K562 (cell line): ENCODE measurements around the gene ADAMTS14. TPM values are rescaled to one million over a fixed set of nuclear protein-coding genes. Genes with fewer than 3 reads are reported as not detected.

Experiments
- CBFA2T2 ChIP-seq: fragments of 450-650 bp; conservative IDR thresholded peaks from 2 replicates; pipeline ENCODE4 v1.6.1; 2017; ENCODE audit warnings: mild to moderate bottlenecking
- CHD2 ChIP-seq: IDR thresholded peaks from 2 replicates; pipeline ENCODE4 v1.6.1; 2011; ENCODE audit warnings: low read depth, low read length
- ESRRB ChIP-seq: fragments of 250-450 bp; sonication (Bioruptor Pico); IDR thresholded peaks from 2 replicates; pipeline ENCODE4 v1.5.0; 2020; ENCODE audit warnings: mild to moderate bottlenecking, moderate library complexity, borderline replicate concordance
- ETS2 ChIP-seq: IDR thresholded peaks from 2 replicates; pipeline ENCODE4 v1.6.1; 2016; ENCODE audit warnings: borderline replicate concordance, missing genetic modification characterization, mild to moderate bottlenecking, moderate library complexity, missing compliant biosample characterization; ENCODE audit not compliant: poor library complexity, severe bottlenecking
- ETV1 ChIP-seq: fragments of 450-650 bp; conservative IDR thresholded peaks from 2 replicates; pipeline ENCODE4 v1.6.1; 2016; ENCODE audit warnings: missing genetic modification characterization, control low read depth, low read depth, missing compliant biosample characterization
- HLTF ChIP-seq: fragments of 450-650 bp; IDR thresholded peaks from 2 replicates; pipeline ENCODE4 v1.6.1; 2016
- KDM4B ChIP-seq, 2 experiments: fragments of 450-650 bp in 1 of 2; sonication (generic) in 1 of 2; IDR thresholded peaks; 2 replicates each; pipeline ENCODE4 v1.6.1; 2016 to 2017; ENCODE audit warnings: borderline replicate concordance in 2 of 2, antibody characterized with exemption in 1 of 2, low read depth in 1 of 2, mild to moderate bottlenecking in 1 of 2
- MIER1 ChIP-seq: fragments of 450-650 bp; IDR thresholded peaks from 2 replicates; pipeline ENCODE4 v1.6.1; 2016; ENCODE audit warnings: antibody characterized with exemption, mild to moderate bottlenecking, low read depth
- NR4A1 ChIP-seq, 2 experiments: fragments of 250-450 bp in 1 of 2; fragments of 450-650 bp in 1 of 2; sonication (Bioruptor Pico) in 1 of 2; IDR thresholded peaks; 2 replicates each; pipeline versions ENCODE4 v1.4.0 to v1.6.1; 2016 to 2020; ENCODE audit warnings: mild to moderate bottlenecking in 2 of 2, missing compliant biosample characterization in 1 of 2, missing genetic modification characterization in 1 of 2, moderate library complexity in 1 of 2
- POLR3A ChIP-seq: IDR thresholded peaks from 2 replicates; pipeline ENCODE4 v1.6.1; 2011; ENCODE audit warnings: borderline replicate concordance, mild to moderate bottlenecking, moderate library complexity; ENCODE audit not compliant: insufficient read length, insufficient read depth; ENCODE audit errors: extremely low read depth
- RAD21 ChIP-seq, 2 experiments: fragments of 250-450 bp in 1 of 2; fragments of 450-650 bp in 1 of 2; sonication (Bioruptor Pico) in 1 of 2; formaldehyde crosslinking in 1 of 2; IDR thresholded peaks in 1 of 2; conservative IDR thresholded peaks in 1 of 2; 2 replicates each; pipeline versions ENCODE4 v1.4.0 to v1.8.0; 2020 to 2022; ENCODE audit warnings: mild to moderate bottlenecking in 2 of 2, moderate library complexity in 1 of 2
- RAD51 ChIP-seq: fragments of 450-650 bp; IDR thresholded peaks from 2 replicates; pipeline ENCODE4 v1.7.1; 2016; ENCODE audit warnings: low read depth, mild to moderate bottlenecking, borderline replicate concordance
- SMAD2 ChIP-seq: fragments of 150-350 bp; IDR thresholded peaks from 2 replicates; pipeline ENCODE4 v1.6.1; 2014; ENCODE audit warnings: low read depth, mild to moderate bottlenecking, low read length
- SMARCC2 ChIP-seq: fragments of 450-650 bp; IDR thresholded peaks from 2 replicates; pipeline ENCODE4 v1.6.1; 2017; ENCODE audit warnings: antibody characterized with exemption, moderate library complexity, mild to moderate bottlenecking, low read depth
- SRSF9 ChIP-seq: fragments of 200-400 bp; formaldehyde crosslinking; IDR thresholded peaks from 2 replicates; pipeline ENCODE4 v1.6.1; 2017; ENCODE audit warnings: low read depth, low read length, borderline replicate concordance
- SUPT5H ChIP-seq: fragments of 450-650 bp; IDR thresholded peaks from 2 replicates; pipeline ENCODE4 v1.6.1; 2016
- TCF3 ChIP-seq: sonication (generic); formaldehyde crosslinking; IDR thresholded peaks from 2 replicates; pipeline ENCODE4 v1.4.0; 2020; ENCODE audit warnings: mild to moderate bottlenecking, missing genetic modification reagents
- ZBTB7A ChIP-seq: IDR thresholded peaks from 2 replicates; pipeline ENCODE4 v1.6.1; 2011; ENCODE audit warnings: low read depth, mild to moderate bottlenecking, low read length, moderate library complexity, borderline replicate concordance; ENCODE audit not compliant: control insufficient read depth
- ZNF217 ChIP-seq: sonication (generic); formaldehyde crosslinking; IDR thresholded peaks from 2 replicates; pipeline ENCODE4 v1.8.0; 2022; ENCODE audit warnings: mild to moderate bottlenecking, missing genetic modification reagents
- ZNF3 ChIP-seq: fragments of 250-450 bp; sonication (Bioruptor Pico); IDR thresholded peaks from 2 replicates; pipeline ENCODE4 v1.5.0; 2021; ENCODE audit warnings: mild to moderate bottlenecking, moderate library complexity
- ZNF311 ChIP-seq: fragments of 250-450 bp; sonication (Bioruptor Pico); IDR thresholded peaks from 2 replicates; pipeline ENCODE4 v1.4.0; 2020; ENCODE audit warnings: mild to moderate bottlenecking, moderate library complexity
- ZSCAN29 ChIP-seq: fragments of 450-650 bp; IDR thresholded peaks from 2 replicates; pipeline ENCODE4 v1.6.1; 2017
- polyA plus RNA-seq, 8 experiments: library from polyadenylated mRNA; depleted of rRNA in 4 of 8; stranded (reverse) in 5 of 8; unstranded in 3 of 8; fragments of >200 nt; fragmentation: Nextera tagmentation in 2 of 8; fragmentation: Illumina TruSeq in 1 of 8; extraction: Ambion mirVana in 2 of 8; extraction: Trizol in 1 of 8; gene quantifications; 2 replicates each; pipeline versions ENCODE4 v1.2.1 to v1.2.3, GENCODE V29; 2011 to 2014; ENCODE audit warnings: inconsistent platforms in 1 of 8, missing spikeins in 1 of 8
- total RNA-seq, 7 experiments: library from RNA; depleted of rRNA in 6 of 7; stranded (reverse); fragments of >200 nt in 6 of 7; fragmentation: Illumina TruSeq in 2 of 7; extraction: Trizol in 2 of 7; gene quantifications; 2 replicates each; pipeline versions ENCODE4 v1.2.1 to v1.2.3, GENCODE V29; 2011 to 2021; ENCODE audit warnings: low replicate concordance in 1 of 7
- TF ChIP-seq, protein P1 (sequence below): sonication (generic); formaldehyde crosslinking; IDR thresholded peaks from 2 replicates; pipeline ENCODE4 v1.9.0; 2022; ENCODE audit warnings: mild to moderate bottlenecking, missing genetic modification reagents
- TF ChIP-seq, protein P2 (sequence below), 2 experiments: fragments of 250-450 bp in 1 of 2; fragments of 450-650 bp in 1 of 2; sonication (Bioruptor Pico) in 1 of 2; IDR thresholded peaks; 2 replicates each; pipeline versions ENCODE4 v1.6.1 to v1.8.0; 2016 to 2021; ENCODE audit warnings: mild to moderate bottlenecking in 2 of 2, moderate library complexity in 2 of 2, missing compliant biosample characterization in 1 of 2, missing genetic modification characterization in 1 of 2

Gene ADAMTS14
- total and polyA plus RNA-seq, 9 of the 15 experiments (the other 6 are each of a cell fraction or from before 2014, with no cell fraction given), result 0.04 to 37.4 (median 15.9) TPM

DNA sequence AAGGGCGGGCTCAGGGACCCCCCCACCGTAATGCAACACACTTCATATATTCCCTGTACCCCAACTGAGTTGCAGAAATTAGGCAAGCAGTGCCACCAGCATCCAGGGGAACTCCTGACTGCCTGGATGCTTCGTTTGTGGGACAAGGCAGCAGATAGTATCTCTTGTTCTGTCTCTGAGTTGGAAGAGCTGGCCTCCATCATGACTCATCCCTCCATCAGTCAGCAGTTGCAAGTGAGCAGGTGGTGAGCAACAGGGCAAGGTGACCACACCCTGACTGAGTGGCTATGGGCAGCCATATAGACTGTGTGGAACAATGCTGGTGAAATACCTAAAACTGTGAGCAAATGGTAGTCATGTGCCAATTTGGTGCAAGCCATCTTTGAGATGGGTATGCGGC is 22.8 kb upstream of the ADAMTS14 start (continued):
- TF ChIP-seq ZBTB7A, result no peak
- no peak for TF ChIP-seq NR4A1 (CRISPR knock-in tag; IDR thresholded peaks at IDR 0.05)
- TF ChIP-seq NR4A1 (tag; IDR thresholded peaks at IDR 0.05), result no peak; the same call in 1 of the 2 replicates
- TF ChIP-seq SMARCC2, result peak; percentile 84
- no peak for TF ChIP-seq CHD2
- 0 out of 2 replicates have a peak, but pooled peaks have one; percentile 20 for TF ChIP-seq ZNF311 (CRISPR knock-in tag)
- no peak for TF ChIP-seq SMAD2
- no peak for TF ChIP-seq MIER1
- TF ChIP-seq ZSCAN29, result no peak
- TF ChIP-seq, protein P1, sequence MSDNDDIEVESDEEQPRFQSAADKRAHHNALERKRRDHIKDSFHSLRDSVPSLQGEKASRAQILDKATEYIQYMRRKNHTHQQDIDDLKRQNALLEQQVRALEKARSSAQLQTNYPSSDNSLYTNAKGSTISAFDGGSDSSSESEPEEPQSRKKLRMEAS (CRISPR knock-in tag), result peak; percentile 79
- TF ChIP-seq TCF3 (CRISPR knock-in tag), result peak; percentile 54; the same call in 1 of the 2 replicates
- TF ChIP-seq ZNF217 (CRISPR knock-in tag), result no peak
- no peak for TF ChIP-seq SRSF9
- no peak for TF ChIP-seq POLR3A
- no peak for TF ChIP-seq KDM4B (IDR thresholded peaks at IDR 0.05; ENCODE audit: borderline replicate concordance in 2 of 2, low read depth in 1 of 2)
- no peak for TF ChIP-seq HLTF
- no peak for TF ChIP-seq SUPT5H
- TF ChIP-seq, protein P2, sequence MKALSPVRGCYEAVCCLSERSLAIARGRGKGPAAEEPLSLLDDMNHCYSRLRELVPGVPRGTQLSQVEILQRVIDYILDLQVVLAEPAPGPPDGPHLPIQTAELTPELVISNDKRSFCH (CRISPR knock-in tag; IDR thresholded peaks at IDR 0.05), result no peak
- TF ChIP-seq, protein P2 (tag; IDR thresholded peaks at IDR 0.05), result no peak
- no peak for TF ChIP-seq CBFA2T2
- no peak for TF ChIP-seq ETS2 (tag)
- TF ChIP-seq RAD51, result no peak
- TF ChIP-seq RAD21 (CRISPR knock-in tag; conservative IDR thresholded peaks at IDR 0.05 in 1 of 2, IDR thresholded peaks at IDR 0.05 in 1 of 2), result no peak
- no peak for TF ChIP-seq ZNF3 (CRISPR knock-in tag)
- TF ChIP-seq ESRRB (CRISPR knock-in tag), result no peak
- TF ChIP-seq ETV1 (tag), result 0 out of 2 replicates have a peak, but pooled peaks have one; percentile 44
